Measurements from ENCODE around the gene TUBB4A. TPM values are rescaled to one million over a fixed set of nuclear protein-coding genes. Genes with fewer than 3 reads are reported as not detected.

Gene TUBB4A
- total RNA-seq, 1 experiment from 2014 or later: 20.3 TPM

DNA sequence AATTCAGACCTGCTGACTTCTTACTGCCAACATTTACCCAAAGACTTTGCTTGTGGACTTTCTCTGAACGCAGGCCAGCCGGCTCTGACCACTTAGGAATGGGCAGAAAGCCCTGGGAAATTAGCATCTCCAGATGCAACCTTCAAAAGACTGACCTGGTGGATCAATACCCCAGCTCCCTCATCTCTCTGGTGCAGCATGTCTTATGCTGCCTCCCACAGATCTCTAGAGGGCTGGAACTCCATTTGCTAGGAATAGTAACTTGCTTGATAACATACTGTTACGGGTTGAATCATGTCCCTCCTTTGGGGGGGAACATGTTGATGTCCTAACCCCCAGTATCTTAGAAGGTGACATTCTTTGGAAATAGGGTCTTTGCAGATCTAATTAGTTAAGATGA is 55.7 kb downstream of the TUBB4A start:
- no peak overlapping the region for H2BK5ac ChIP-seq (ENCODE audit: insufficient read length, low read length)
- Mint-ChIP-seq H3K36me3 (ENCODE audit: insufficient read depth in 1 of 3, low read depth in 3 of 3) (peaks cover 8 to 25% (median 19%) of the 10 kb centered on the region in 3 experiments; a peak in 6 of 7 replicates), H3K9me3 (no peaks in the 10 kb centered on the region; a peak in 1 of 5 replicates), H3K27me3 (ENCODE audit: low read depth) (no peaks in the 10 kb centered on the region), H3K4me3 (no peak overlapping the region), H3K4me1 (no peaks in the 10 kb centered on the region), H3K27ac (no peak overlapping the region)
- H4K8ac ChIP-seq (replicated peaks; ENCODE audit: insufficient read length, low read depth, low read length): no peak overlapping the region
- no peaks in the 10 kb centered on the region for H3K79me1 ChIP-seq (ENCODE audit: insufficient read depth, low read depth, low read length, poor library complexity, severe bottlenecking)
- H3K23me2 ChIP-seq (ENCODE audit: insufficient read length, low read depth, low read length, poor library complexity, severe bottlenecking): no peaks in the 10 kb centered on the region
- TF ChIP-seq, protein P1, sequence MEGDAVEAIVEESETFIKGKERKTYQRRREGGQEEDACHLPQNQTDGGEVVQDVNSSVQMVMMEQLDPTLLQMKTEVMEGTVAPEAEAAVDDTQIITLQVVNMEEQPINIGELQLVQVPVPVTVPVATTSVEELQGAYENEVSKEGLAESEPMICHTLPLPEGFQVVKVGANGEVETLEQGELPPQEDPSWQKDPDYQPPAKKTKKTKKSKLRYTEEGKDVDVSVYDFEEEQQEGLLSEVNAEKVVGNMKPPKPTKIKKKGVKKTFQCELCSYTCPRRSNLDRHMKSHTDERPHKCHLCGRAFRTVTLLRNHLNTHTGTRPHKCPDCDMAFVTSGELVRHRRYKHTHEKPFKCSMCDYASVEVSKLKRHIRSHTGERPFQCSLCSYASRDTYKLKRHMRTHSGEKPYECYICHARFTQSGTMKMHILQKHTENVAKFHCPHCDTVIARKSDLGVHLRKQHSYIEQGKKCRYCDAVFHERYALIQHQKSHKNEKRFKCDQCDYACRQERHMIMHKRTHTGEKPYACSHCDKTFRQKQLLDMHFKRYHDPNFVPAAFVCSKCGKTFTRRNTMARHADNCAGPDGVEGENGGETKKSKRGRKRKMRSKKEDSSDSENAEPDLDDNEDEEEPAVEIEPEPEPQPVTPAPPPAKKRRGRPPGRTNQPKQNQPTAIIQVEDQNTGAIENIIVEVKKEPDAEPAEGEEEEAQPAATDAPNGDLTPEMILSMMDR (conservative IDR thresholded peaks at IDR 0.05): no peak
- H3K4me1 ChIP-seq (ENCODE audit: insufficient read depth, low read length): no peaks in the 10 kb centered on the region
- H3K14ac ChIP-seq (ENCODE audit: insufficient read depth, low read length): no peak overlapping the region
- no peak overlapping the region for H3K56ac ChIP-seq (ENCODE audit: insufficient read length, low read depth, low read length)
- no peaks in the 10 kb centered on the region for H3K27me3 ChIP-seq (ENCODE audit: insufficient read depth, low read length)
- no peak overlapping the region for H2BK120ac ChIP-seq (ENCODE audit: low read depth, low read length, poor library complexity, severe bottlenecking)
- no peak overlapping the region for H3K9ac ChIP-seq (ENCODE audit: extremely low read depth, insufficient read length, low read length)
- no peak overlapping the region for H3T11ph ChIP-seq (ENCODE audit: low read length)
- H2AK5ac ChIP-seq (ENCODE audit: insufficient read length, low read length): no peak overlapping the region
- H4K91ac ChIP-seq (ENCODE audit: insufficient read length, low read depth, low read length): no peak overlapping the region
- no peaks in the 10 kb centered on the region for H3K79me2 ChIP-seq (ENCODE audit: insufficient read depth, low read length)
- H2BK15ac ChIP-seq (ENCODE audit: low read depth, low read length): no peak overlapping the region
- no peak overlapping the region for H2BK12ac ChIP-seq (ENCODE audit: insufficient read length, low read depth, low read length)
- no peak overlapping the region for H4K5ac ChIP-seq (ENCODE audit: insufficient read length, low read depth, low read length)
- H3K27ac ChIP-seq (ENCODE audit: insufficient read length, low read depth, low read length): no peak overlapping the region
- H3K18ac ChIP-seq (ENCODE audit: insufficient read length, low read depth, low read length): no peak overlapping the region
- peaks cover 2% of the 10 kb centered on the region for H4K20me1 ChIP-seq (ENCODE audit: control insufficient read depth, insufficient read depth, insufficient read length)
- no peak overlapping the region for H2BK20ac ChIP-seq (ENCODE audit: low read depth, low read length, poor library complexity, severe bottlenecking)
- H3K23ac ChIP-seq (ENCODE audit: insufficient read length, low read depth, low read length): no peak overlapping the region
- no peak overlapping the region for H3K4me2 ChIP-seq (ENCODE audit: insufficient read depth, insufficient read length, low read length)
- H3K4ac ChIP-seq (ENCODE audit: low read depth, low read length): no peak overlapping the region
- H2AFZ ChIP-seq (ENCODE audit: low read length): no peak overlapping the region
- no CpG with 5 or more reads among the region's 3 CpGs for WGBS (ENCODE audit: extremely low coverage, insufficient read length, low lambda C conversion rate)
- H3K9me3 ChIP-seq (ENCODE audit: control insufficient read depth, low read depth, low read length): no peaks in the 10 kb centered on the region
- DNase-seq: no peak

Other genes with a start within 250 kb of the TUBB4A start
- gene MLLT1, start 222.3 kb downstream of the TUBB4A start, total RNA-seq (2021): 54.9 and 56.9 TPM in 2 replicates
- not detected in 2 replicates for gene ACER1, start 168.7 kb downstream of the TUBB4A start, total RNA-seq (2021)
- 91.6 and 94.3 TPM in 2 replicates for gene CLPP, start 140.8 kb downstream of the TUBB4A start, total RNA-seq (2021)
- gene ALKBH7, start 129.5 kb downstream of the TUBB4A start, total RNA-seq (2021): 81.6 and 85.7 TPM in 2 replicates
- gene PSPN, start 126.4 kb downstream of the TUBB4A start, total RNA-seq (2021): 2.1 and 2.4 TPM in 2 replicates
- 61.2 and 67.2 TPM in 2 replicates for gene GTF2F1, start 109.1 kb downstream of the TUBB4A start, total RNA-seq (2021)
- gene KHSRP, start 77.5 kb downstream of the TUBB4A start, total RNA-seq (2021): 602 and 626 TPM in 2 replicates
- gene SLC25A41, start 68.5 kb downstream of the TUBB4A start, total RNA-seq (2021): 0.20 and 0.42 TPM in 2 replicates
- 35.0 and 42.9 TPM in 2 replicates for gene SLC25A23, start 42.5 kb downstream of the TUBB4A start, total RNA-seq (2021)
- 31.4 and 32.1 TPM in 2 replicates for gene CRB3, start 38.0 kb downstream of the TUBB4A start, total RNA-seq (2021)
- 2.4 TPM in 2 replicates for gene DENND1C, start 20.5 kb downstream of the TUBB4A start, total RNA-seq (2021)
- gene TNFSF9, start 28.7 kb upstream of the TUBB4A start, total RNA-seq (2021): 1.9 and 2.1 TPM in 2 replicates
- gene CD70, start 88.8 kb upstream of the TUBB4A start, total RNA-seq (2021): 1.2 and 1.3 TPM in 2 replicates
- gene TNFSF14, start 167.9 kb upstream of the TUBB4A start, total RNA-seq (2021): not detected in 2 replicates
- gene C3, start 218.3 kb upstream of the TUBB4A start, total RNA-seq (2021): 4.9 and 5.9 TPM in 2 replicates
- 38.2 and 39.3 TPM in 2 replicates for gene GPR108, start 235.3 kb upstream of the TUBB4A start, total RNA-seq (2021)
- 54.1 and 56.4 TPM in 2 replicates for gene TRIP10, start 237.4 kb upstream of the TUBB4A start, total RNA-seq (2021)

Measured in H9 (cell line).